HG03060 (cell line): ENCODE data around the gene TASP1.
"Not testable (repeated sequence)": the region's sequence is repeated elsewhere in the genome, so short reads cannot be mapped to it uniquely, and the experiment has no call there.

ENCODE experiments used
- ATAC-seq: cut with Tn5 transposase; IDR thresholded peaks from one replicate; pipeline ENCODE4 v1.9.1; 2021; ENCODE audit warnings: low read depth, moderate number of reproducible peaks; ENCODE audit not compliant: unreplicated experiment

TASP1 gene

GRCh38 chr20:13638496-13639149 lies at the start of gene TASP1:
TASP1 (minus strand) TSS chr20:13638932; CDS start chr20:13630078, 8,854 bp downstream.
- ATAC-seq, result peak; percentile 97

GRCh38 chr20:13687815-13688214 lies 49.1 kb upstream of the TASP1 start:
- ATAC-seq, result no peak

GRCh38 chr20:13685623-13686022 lies 46.9 kb upstream of the TASP1 start:
- ATAC-seq, result no peak

- ATAC-seq, result peak; percentile 42
Observed at GRCh38 chr20:13684566-13685222, 46.0 kb upstream of the TASP1 start.

GRCh38 chr20:13683833-13684232 lies 45.1 kb upstream of the TASP1 start:
- no peak for ATAC-seq

GRCh38 chr20:13681248-13682125 lies 42.8 kb upstream of the TASP1 start:
- ATAC-seq, result peak; percentile 88

- ATAC-seq, result no peak
Observed at GRCh38 chr20:13678944-13679343, 40.2 kb upstream of the TASP1 start.

GRCh38 chr20:13677241-13677640 lies 38.5 kb upstream of the TASP1 start:
- ATAC-seq, result no peak

GRCh38 chr20:13676682-13677081 lies 38.0 kb upstream of the TASP1 start:
- no peak for ATAC-seq

- ATAC-seq, result no peak
Observed at GRCh38 chr20:13672690-13673089, 34.0 kb upstream of the TASP1 start.

- ATAC-seq, result no peak
Observed at GRCh38 chr20:13671916-13672378, 33.2 kb upstream of the TASP1 start.

GRCh38 chr20:13671512-13671911 lies 32.8 kb upstream of the TASP1 start:
- ATAC-seq, result no peak

GRCh38 chr20:13670160-13670559 lies 31.4 kb upstream of the TASP1 start:
- no peak for ATAC-seq

GRCh38 chr20:13665709-13666395 lies 27.1 kb upstream of the TASP1 start:
- no peak for ATAC-seq

- ATAC-seq, result no peak
Observed at GRCh38 chr20:13661070-13661685, 22.4 kb upstream of the TASP1 start.

GRCh38 chr20:13659288-13659687 lies 20.6 kb upstream of the TASP1 start:
- ATAC-seq, result peak; percentile 96

- ATAC-seq, result not testable (repeated sequence)
Observed at GRCh38 chr20:13658060-13658459, 19.3 kb upstream of the TASP1 start.

- ATAC-seq, result no peak
Observed at GRCh38 chr20:13656721-13657368, 18.1 kb upstream of the TASP1 start.

- no peak for ATAC-seq
Observed at GRCh38 chr20:13654463-13655023, 15.8 kb upstream of the TASP1 start.
